K562 (cell line): ENCODE results near the gene APEX2. TPM values are rescaled to one million over a fixed set of nuclear protein-coding genes. Genes with fewer than 3 reads are reported as not detected.

Source experiments
- FOS ChIP-seq: IDR thresholded peaks from 3 replicates; pipeline ENCODE4 v1.6.1; 2011; ENCODE audit not compliant: insufficient read length; ENCODE audit errors: extremely low read depth
- HDGF ChIP-seq: fragments of 450-650 bp; IDR thresholded peaks from 2 replicates; pipeline ENCODE4 v1.6.1; 2016
- NUFIP1 ChIP-seq: fragments of 450-650 bp; IDR thresholded peaks from 2 replicates; pipeline ENCODE4 v1.6.1; 2018; ENCODE audit not compliant: partially characterized antibody
- POLR2AphosphoS2 ChIP-seq: IDR thresholded peaks from 2 replicates; pipeline ENCODE4 v1.6.1; 2012; ENCODE audit warnings: low read length, improper control_type of control experiment
- POLR2H ChIP-seq: IDR thresholded peaks from 2 replicates; pipeline ENCODE4 v1.6.1; 2016; ENCODE audit warnings: missing genetic modification characterization, low read depth, mild to moderate bottlenecking, control low read depth, missing compliant biosample characterization, moderate library complexity
- RBM22 ChIP-seq: fragments of 200-400 bp; formaldehyde crosslinking; IDR thresholded peaks from 2 replicates; pipeline ENCODE4 v1.6.1; 2018; ENCODE audit warnings: low read length, low read depth; ENCODE audit not compliant: poor library complexity, severe bottlenecking
- SNRNP70 ChIP-seq: fragments of 200-400 bp; formaldehyde crosslinking; optimal IDR thresholded peaks from 2 replicates; pipeline ENCODE3; 2017; ENCODE audit warnings: low read depth, low read length
- THRAP3 ChIP-seq: fragments of 450-650 bp; IDR thresholded peaks from 2 replicates; pipeline ENCODE4 v1.6.1; 2016; ENCODE audit warnings: mild to moderate bottlenecking, inconsistent platforms, borderline replicate concordance
- TRIM28 ChIP-seq: fragments of 450-650 bp; IDR thresholded peaks from 2 replicates; pipeline ENCODE4 v1.6.1; 2017
- ZBTB17 ChIP-seq: fragments of 450-650 bp; formaldehyde crosslinking; IDR thresholded peaks from 2 replicates; pipeline ENCODE4 v1.4.0; 2020; ENCODE audit warnings: mild to moderate bottlenecking
- polyA plus RNA-seq, 8 experiments: library from polyadenylated mRNA; depleted of rRNA in 4 of 8; stranded (reverse) in 5 of 8; unstranded in 3 of 8; fragments of >200 nt; fragmentation: Nextera tagmentation in 2 of 8; fragmentation: Illumina TruSeq in 1 of 8; extraction: Ambion mirVana in 2 of 8; extraction: Trizol in 1 of 8; gene quantifications; 2 replicates each; pipeline versions ENCODE4 v1.2.1 to v1.2.3, GENCODE V29; 2011 to 2014; ENCODE audit warnings: inconsistent platforms in 1 of 8, missing spikeins in 1 of 8
- total RNA-seq, 7 experiments: library from RNA; depleted of rRNA in 6 of 7; stranded (reverse); fragments of >200 nt in 6 of 7; fragmentation: Illumina TruSeq in 2 of 7; extraction: Trizol in 2 of 7; gene quantifications; 2 replicates each; pipeline versions ENCODE4 v1.2.1 to v1.2.3, GENCODE V29; 2011 to 2021; ENCODE audit warnings: low replicate concordance in 1 of 7
- TF ChIP-seq, protein P1 (sequence below), 2 experiments: fragments of 450-650 bp; IDR thresholded peaks; 2 replicates each; pipeline ENCODE4 v1.6.1; 2016; ENCODE audit warnings: mild to moderate bottlenecking in 2 of 2, borderline replicate concordance in 1 of 2, low read depth in 1 of 2, moderate library complexity in 1 of 2
- TF ChIP-seq, protein P2 (sequence below), 2 experiments: fragments of 450-650 bp in 1 of 2; sonication (generic) in 1 of 2; formaldehyde crosslinking in 1 of 2; IDR thresholded peaks; 2 replicates each; pipeline versions ENCODE4 v1.7.1 to v1.9.0; 2016 to 2022; ENCODE audit warnings: inconsistent platforms in 1 of 2, mild to moderate bottlenecking in 1 of 2, missing genetic modification reagents in 1 of 2

APEX2 gene
- total and polyA plus RNA-seq, 9 of the 15 experiments (the other 6 are each of a cell fraction or from before 2014, with no cell fraction given) = 9.4 to 34.2 (median 25.9) TPM

DNA sequence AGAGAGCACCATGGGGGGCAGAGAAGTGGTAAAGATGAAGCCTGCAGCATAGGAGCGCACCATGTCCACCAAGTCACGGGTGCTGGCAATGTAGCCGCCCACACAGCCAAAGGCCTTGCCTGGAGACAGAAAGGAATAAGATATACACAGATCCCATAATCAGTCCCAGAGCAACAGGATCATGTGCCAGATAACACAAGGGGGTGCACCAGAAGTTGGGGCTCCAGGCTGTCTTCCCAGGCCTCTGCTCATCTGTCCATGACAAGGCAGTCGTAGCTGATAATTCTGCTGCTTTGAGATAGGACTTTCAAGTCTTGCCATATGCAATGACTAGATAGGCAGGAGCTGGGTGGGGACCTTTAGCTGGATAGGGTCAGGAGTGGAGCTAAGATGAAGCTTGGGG lies 14.7 kb downstream of the APEX2 start (continued):
- TF ChIP-seq, protein P1, sequence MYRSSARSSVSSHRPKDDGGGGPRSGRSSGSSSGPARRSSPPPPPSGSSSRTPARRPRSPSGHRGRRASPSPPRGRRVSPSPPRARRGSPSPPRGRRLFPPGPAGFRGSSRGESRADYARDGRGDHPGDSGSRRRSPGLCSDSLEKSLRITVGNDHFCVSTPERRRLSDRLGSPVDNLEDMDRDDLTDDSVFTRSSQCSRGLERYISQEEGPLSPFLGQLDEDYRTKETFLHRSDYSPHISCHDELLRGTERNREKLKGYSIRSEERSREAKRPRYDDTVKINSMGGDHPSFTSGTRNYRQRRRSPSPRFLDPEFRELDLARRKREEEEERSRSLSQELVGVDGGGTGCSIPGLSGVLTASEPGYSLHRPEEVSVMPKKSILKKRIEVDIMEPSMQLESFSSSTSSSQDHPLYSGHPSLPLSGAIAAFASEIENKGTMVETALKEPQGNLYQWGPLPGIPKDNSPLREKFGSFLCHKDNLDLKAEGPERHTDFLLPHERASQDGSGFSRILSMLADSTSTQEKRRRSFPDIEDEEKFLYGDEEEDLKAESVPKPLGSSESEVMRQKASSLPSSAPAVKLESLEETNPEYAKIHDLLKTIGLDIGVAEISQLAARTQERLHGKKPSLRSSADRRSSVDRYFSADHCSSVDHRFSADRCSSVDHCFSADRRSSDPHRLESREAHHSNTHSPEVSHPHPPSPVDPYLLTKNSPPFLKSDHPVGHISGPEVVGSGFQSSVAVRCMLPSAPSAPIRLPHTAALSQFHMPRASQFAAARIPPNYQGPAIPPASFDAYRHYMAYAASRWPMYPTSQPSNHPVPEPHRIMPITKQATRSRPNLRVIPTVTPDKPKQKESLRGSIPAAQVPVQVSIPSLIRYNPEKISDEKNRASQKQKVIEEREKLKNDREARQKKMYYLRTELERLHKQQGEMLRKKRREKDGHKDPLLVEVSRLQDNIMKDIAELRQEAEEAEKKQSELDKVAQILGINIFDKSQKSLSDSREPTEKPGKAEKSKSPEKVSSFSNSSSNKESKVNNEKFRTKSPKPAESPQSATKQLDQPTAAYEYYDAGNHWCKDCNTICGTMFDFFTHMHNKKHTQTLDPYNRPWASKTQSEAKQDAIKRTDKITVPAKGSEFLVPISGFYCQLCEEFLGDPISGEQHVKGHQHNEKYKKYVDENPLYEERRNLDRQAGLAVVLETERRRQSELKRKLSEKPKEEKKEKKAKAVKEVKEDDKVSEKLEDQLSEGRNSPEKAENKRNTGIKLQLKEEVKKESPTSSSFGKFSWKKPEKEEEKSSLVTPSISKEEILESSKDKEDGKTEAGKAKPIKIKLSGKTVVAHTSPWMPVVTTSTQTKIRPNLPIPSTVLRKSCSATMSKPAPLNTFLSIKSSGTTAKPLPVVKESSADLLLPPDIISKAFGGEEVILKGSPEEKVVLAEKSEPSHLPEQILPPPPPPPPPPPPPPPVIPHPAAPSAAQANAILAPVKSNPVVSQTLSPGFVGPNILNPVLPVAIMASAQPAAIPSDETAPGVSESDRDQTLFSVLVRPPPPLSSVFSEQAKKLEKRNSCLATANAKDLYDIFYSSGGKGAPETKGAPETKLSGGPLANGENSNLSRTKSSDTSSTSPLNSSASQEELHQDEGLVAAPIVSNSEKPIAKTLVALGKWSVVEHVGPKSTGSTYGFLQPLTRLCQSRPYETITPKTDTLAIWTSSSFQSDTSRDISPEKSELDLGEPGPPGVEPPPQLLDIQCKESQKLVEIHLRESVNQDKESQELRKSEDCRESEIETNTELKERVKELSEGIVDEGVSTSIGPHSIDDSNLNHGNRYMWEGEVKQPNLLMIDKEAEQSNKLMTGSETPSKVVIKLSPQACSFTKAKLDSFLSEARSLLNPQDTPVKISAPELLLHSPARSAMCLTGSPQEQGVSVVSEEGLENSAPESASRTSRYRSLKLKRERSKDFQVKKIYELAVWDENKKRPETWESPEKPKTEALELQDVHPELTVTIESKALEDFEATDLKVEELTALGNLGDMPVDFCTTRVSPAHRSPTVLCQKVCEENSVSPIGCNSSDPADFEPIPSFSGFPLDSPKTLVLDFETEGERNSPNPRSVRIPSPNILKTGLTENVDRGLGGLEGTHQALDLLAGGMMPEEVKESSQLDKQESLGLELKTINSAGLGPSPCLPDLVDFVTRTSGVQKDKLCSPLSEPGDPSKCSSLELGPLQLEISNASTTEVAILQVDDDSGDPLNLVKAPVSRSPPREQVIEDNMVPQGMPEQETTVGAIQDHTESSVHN (IDR thresholded peaks at IDR 0.05; ENCODE audit: borderline replicate concordance in 1 of 2, low read depth in 1 of 2) = no peak
- TF ChIP-seq, protein P2, sequence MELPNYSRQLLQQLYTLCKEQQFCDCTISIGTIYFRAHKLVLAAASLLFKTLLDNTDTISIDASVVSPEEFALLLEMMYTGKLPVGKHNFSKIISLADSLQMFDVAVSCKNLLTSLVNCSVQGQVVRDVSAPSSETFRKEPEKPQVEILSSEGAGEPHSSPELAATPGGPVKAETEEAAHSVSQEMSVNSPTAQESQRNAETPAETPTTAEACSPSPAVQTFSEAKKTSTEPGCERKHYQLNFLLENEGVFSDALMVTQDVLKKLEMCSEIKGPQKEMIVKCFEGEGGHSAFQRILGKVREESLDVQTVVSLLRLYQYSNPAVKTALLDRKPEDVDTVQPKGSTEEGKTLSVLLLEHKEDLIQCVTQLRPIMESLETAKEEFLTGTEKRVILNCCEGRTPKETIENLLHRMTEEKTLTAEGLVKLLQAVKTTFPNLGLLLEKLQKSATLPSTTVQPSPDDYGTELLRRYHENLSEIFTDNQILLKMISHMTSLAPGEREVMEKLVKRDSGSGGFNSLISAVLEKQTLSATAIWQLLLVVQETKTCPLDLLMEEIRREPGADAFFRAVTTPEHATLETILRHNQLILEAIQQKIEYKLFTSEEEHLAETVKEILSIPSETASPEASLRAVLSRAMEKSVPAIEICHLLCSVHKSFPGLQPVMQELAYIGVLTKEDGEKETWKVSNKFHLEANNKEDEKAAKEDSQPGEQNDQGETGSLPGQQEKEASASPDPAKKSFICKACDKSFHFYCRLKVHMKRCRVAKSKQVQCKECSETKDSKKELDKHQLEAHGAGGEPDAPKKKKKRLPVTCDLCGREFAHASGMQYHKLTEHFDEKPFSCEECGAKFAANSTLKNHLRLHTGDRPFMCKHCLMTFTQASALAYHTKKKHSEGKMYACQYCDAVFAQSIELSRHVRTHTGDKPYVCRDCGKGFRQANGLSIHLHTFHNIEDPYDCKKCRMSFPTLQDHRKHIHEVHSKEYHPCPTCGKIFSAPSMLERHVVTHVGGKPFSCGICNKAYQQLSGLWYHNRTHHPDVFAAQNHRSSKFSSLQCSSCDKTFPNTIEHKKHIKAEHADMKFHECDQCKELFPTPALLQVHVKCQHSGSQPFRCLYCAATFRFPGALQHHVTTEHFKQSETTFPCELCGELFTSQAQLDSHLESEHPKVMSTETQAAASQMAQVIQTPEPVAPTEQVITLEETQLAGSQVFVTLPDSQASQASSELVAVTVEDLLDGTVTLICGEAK (IDR thresholded peaks at IDR 0.05) = no peak
- TF ChIP-seq, protein P2 (CRISPR knock-in tag; IDR thresholded peaks at IDR 0.05) = no peak
- TF ChIP-seq THRAP3 = no peak
- no peak for TF ChIP-seq RBM22
- no peak for TF ChIP-seq POLR2H (tag)
- TF ChIP-seq HDGF = no peak
- no peak for TF ChIP-seq NUFIP1
- TF ChIP-seq FOS = no peak
- peak; percentile 18; the same call in 1 of the 2 replicates for TF ChIP-seq ZBTB17
- no peak for TF ChIP-seq POLR2AphosphoS2
- 0 out of 2 replicates have a peak, but pooled peaks have one; percentile 46 for TF ChIP-seq TRIM28
- no peak for TF ChIP-seq SNRNP70
